GM23338 (cell line): ENCODE data around the gene KLHL1.

Experiments
- CTCF ChIP-seq, 2 experiments: fragments of 200-600 bp in 1 of 2; sonication (generic) in 1 of 2; conservative IDR thresholded peaks; 2 replicates each; pipeline versions ENCODE4 v1.5.1 to v1.6.1; 2016 to 2017; ENCODE audit warnings: antibody characterized with exemption in 2 of 2, low read depth in 2 of 2, mild to moderate bottlenecking in 2 of 2, moderate library complexity in 1 of 2
- EZH2 ChIP-seq: fragments of 200-600 bp; sonication (generic); IDR thresholded peaks from one replicate; pipeline ENCODE4 v1.8.0; 2017; ENCODE audit warnings: antibody characterized with exemption, mild to moderate bottlenecking, low read depth; ENCODE audit not compliant: unreplicated experiment
- EZH2phosphoT487 ChIP-seq: fragments of 200-600 bp; sonication (generic); IDR thresholded peaks from one replicate; pipeline ENCODE4 v1.8.1; 2018; ENCODE audit warnings: antibody characterized with exemption; ENCODE audit not compliant: unreplicated experiment
- NANOG ChIP-seq: IDR thresholded peaks from 2 replicates; pipeline ENCODE4 v1.6.1; 2016; ENCODE audit warnings: antibody characterized with exemption, borderline replicate concordance
- POLR2AphosphoS5 ChIP-seq: IDR thresholded peaks from 2 replicates; pipeline ENCODE4 v1.6.1; 2016; ENCODE audit warnings: antibody characterized with exemption, low read depth
- REST ChIP-seq: IDR thresholded peaks from one replicate; pipeline ENCODE4 v1.6.1; 2018; ENCODE audit warnings: antibody characterized with exemption; ENCODE audit not compliant: unreplicated experiment

GRCh38 chr13:69704311-69704710 is 403.9 kb downstream of the KLHL1 start:
- TF ChIP-seq POLR2AphosphoS5 (no peak), CTCF (conservative IDR thresholded peaks at IDR 0.05; ENCODE audit: low read depth in 2 of 2) (no peak), EZH2phosphoT487 (no peak), REST (no peak), EZH2 (no peak), NANOG (no peak)
